Stomach smooth muscle (tissue), 2 donors: Measurements from ENCODE around the gene DNAJC25.
A peak's percentile ranks its signal among the peaks of the same experiment; 100 is the strongest.

ENCODE experiments used
- H3K27ac ChIP-seq: one replicate; pipeline ENCODE4 v1.7.0; 2013; ENCODE audit warnings: mild to moderate bottlenecking, low read length, inconsistent platforms
- H3K27me3 ChIP-seq, 2 donors: one replicate each; pipeline ENCODE4 v1.7.0; 2013; ENCODE audit warnings: low read length in 2 of 2; ENCODE audit not compliant: insufficient read depth in 2 of 2, control insufficient read depth in 1 of 2
- H3K36me3 ChIP-seq, 2 donors: one replicate each; pipeline ENCODE4 v1.7.0; 2013; ENCODE audit warnings: low read length in 2 of 2; ENCODE audit not compliant: control insufficient read depth in 2 of 2, insufficient read depth in 2 of 2
- H3K4me1 ChIP-seq: one replicate; pipeline ENCODE4 v1.7.0; 2013; ENCODE audit warnings: low read length; ENCODE audit not compliant: control insufficient read depth, insufficient read depth
- H3K4me3 ChIP-seq, 2 donors: one replicate each; pipeline ENCODE4 v1.7.0; 2013; ENCODE audit warnings: low read length in 2 of 2
- H3K9ac ChIP-seq, 2 donors: one replicate each; pipeline ENCODE4 v1.7.0; 2013; ENCODE audit warnings: low read length in 2 of 2, mild to moderate bottlenecking in 1 of 2
- H3K9me3 ChIP-seq, 2 donors: one replicate each; pipeline ENCODE4 v1.7.0; 2013; ENCODE audit warnings: low read length in 2 of 2; ENCODE audit not compliant: control insufficient read depth in 2 of 2
- donor health status: healthy.
- donor health status: Pancreatic carcinoma.

Gene DNAJC25

DNA sequence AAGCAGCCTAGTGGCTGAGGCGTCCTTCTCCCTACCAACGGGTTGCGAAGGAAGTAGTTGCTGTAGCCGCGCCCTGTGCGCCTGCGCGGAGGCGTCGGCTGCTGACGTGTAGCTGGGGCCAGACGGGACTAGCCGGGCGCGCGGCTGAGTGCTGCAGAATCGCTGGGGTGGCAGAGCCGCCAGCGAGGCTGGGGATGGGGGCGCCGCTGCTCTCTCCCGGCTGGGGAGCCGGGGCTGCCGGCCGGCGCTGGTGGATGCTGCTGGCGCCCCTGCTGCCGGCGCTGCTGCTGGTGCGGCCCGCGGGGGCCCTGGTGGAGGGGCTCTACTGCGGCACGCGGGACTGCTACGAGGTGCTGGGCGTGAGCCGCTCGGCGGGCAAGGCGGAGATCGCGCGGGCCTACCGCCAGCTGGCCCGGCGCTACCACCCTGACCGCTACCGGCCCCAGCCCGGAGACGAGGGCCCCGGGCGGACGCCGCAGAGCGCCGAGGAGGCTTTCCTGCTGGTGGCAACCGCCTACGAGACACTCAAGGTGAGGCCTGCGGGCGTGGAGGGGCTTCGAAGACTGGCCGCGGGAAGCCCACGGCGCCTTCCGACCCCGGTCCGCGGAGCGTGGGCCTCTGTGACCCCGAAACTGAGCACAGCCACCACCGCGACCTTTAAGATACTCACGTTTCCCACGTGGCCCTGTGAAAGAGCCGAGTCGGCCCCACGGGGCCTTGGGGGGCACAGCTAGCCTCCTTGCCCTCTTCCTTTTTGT is at the start of gene DNAJC25:
Gene DNAJC25, plus strand, starts transcription at position 121 of the 758 bp plus-strand sequence. Its CDS starts 74 bp downstream, at position 195.
- Histone ChIP-seq H3K4me3 (peak within 1 kb of the TSS; percentile 84 to 94), H3K9ac (peak within 1 kb of the TSS; percentile 90), H3K27ac (peak within 1 kb of the TSS; percentile 46), H3K27me3 (no peaks in the 10 kb centered on the region), H3K36me3 (no peaks in the 10 kb centered on the region), H3K9me3 (no peaks in the 10 kb centered on the region), H3K4me1 (peaks cover 12% of the 10 kb centered on the region)

DNA sequence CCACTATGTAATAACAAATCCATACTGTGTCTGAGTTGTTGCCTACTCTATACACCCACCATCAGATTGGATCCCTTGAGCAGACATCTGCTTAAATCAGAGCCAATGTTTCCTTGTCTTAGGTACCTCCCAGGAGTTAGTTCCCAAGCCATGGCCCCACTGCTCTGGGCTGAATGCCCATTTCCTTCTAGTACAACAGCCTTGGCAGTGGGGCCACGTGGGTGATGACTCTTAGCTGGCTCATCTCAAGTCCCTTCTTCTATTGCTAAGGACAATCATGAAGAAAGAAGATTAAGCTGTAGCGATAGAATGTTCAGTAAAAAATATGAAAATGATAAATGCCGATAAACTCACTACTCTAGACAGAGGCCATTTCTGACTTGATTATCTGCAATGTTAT is 48.2 kb upstream of the DNAJC25 start:
- H3K9me3 ChIP-seq = no peaks in the 10 kb centered on the region
- no peak overlapping the region for H3K9ac ChIP-seq
- no peak overlapping the region for H3K27ac ChIP-seq
- H3K36me3 ChIP-seq = peaks cover 20 to 42% of the 10 kb centered on the region in 2 donors
- H3K4me1 ChIP-seq = no peaks in the 10 kb centered on the region
- H3K27me3 ChIP-seq = no peaks in the 10 kb centered on the region
- H3K4me3 ChIP-seq = no peak overlapping the region

GRCh38 chr9:111586378-111586777 is 44.8 kb upstream of the DNAJC25 start:
- no peak overlapping the region for H3K9ac ChIP-seq
- H3K27me3 ChIP-seq = no peaks in the 10 kb centered on the region
- no peaks in the 10 kb centered on the region for H3K4me1 ChIP-seq
- H3K36me3 ChIP-seq = peaks cover 20 to 30% of the 10 kb centered on the region in 2 donors
- no peaks in the 10 kb centered on the region for H3K9me3 ChIP-seq
- H3K27ac ChIP-seq = no peak overlapping the region
- no peak overlapping the region for H3K4me3 ChIP-seq

GRCh38 chr9:111588846-111589245 is 42.3 kb upstream of the DNAJC25 start:
- Histone ChIP-seq H3K4me1 (no peaks in the 10 kb centered on the region), H3K9ac (no peak overlapping the region), H3K27me3 (no peaks in the 10 kb centered on the region), H3K27ac (no peak overlapping the region), H3K4me3 (no peak overlapping the region), H3K9me3 (no peaks in the 10 kb centered on the region), H3K36me3 (peaks cover 16 to 20% of the 10 kb centered on the region in 2 donors)

GRCh38 chr9:111597852-111598732 is 33.0 kb upstream of the DNAJC25 start:
- peak overlapping the region; percentile 87 to 89 for H3K4me3 ChIP-seq
- H3K9ac ChIP-seq = peak overlapping the region; percentile 69 to 94
- H3K27ac ChIP-seq = no peak overlapping the region
- H3K27me3 ChIP-seq = no peaks in the 10 kb centered on the region
- H3K4me1 ChIP-seq = peaks cover 9% of the 10 kb centered on the region
- H3K9me3 ChIP-seq = no peaks in the 10 kb centered on the region
- peaks cover 10 to 15% of the 10 kb centered on the region in 2 donors for H3K36me3 ChIP-seq

- Histone ChIP-seq H3K27me3 (no peaks in the 10 kb centered on the region), H3K9me3 (no peaks in the 10 kb centered on the region), H3K36me3 (peaks cover 10 to 15% of the 10 kb centered on the region in 2 donors), H3K4me3 (peak overlapping the region; percentile 87 to 89), H3K27ac (peak overlapping the region; percentile 86), H3K9ac (peak overlapping the region; percentile 71 to 94), H3K4me1 (peaks cover 9% of the 10 kb centered on the region)
These were observed 32.4 kb upstream of the DNAJC25 start for GRCh38 chr9:111598733-111599091.

- Histone ChIP-seq H3K9ac (peak within 1 kb of the TSS; percentile 74 to 94), H3K4me1 (peaks cover 9% of the 10 kb centered on the region), H3K27me3 (no peaks in the 10 kb centered on the region), H3K27ac (peak within 1 kb of the TSS; percentile 86), H3K9me3 (no peaks in the 10 kb centered on the region), H3K36me3 (peaks cover 8 to 11% of the 10 kb centered on the region in 2 donors), H3K4me3 (peak within 1 kb of the TSS; percentile 87 to 89)
These were observed 31.8 kb upstream of the DNAJC25 start, which contains the start of gene PTGR1 for GRCh38 chr9:111599092-111599954. Gene PTGR1 (minus strand): TSS chr9:111599647. CDS start chr9:111597422, 2,225 bp downstream.

DNA sequence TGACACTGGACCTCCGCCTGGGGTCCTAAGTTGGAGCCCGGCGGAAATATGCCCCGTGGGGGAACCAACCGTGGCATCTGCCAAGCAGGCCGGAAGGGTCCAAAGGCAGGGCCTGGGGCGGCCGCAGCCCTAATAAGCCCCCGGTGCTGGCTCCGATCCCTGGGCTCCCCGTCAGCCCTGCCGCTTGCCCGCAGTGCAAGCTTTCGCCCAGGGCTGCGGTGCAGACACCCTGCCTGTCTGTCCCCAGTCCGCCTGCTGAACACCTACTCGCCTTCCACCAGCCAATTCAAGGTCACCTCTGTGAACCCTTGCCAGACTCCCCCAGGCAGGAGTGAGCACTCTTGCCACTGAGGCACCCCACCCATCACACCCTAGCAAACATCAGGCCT is 31.2 kb upstream of the DNAJC25 start:
- H3K4me1 ChIP-seq = peaks cover 9% of the 10 kb centered on the region
- H3K36me3 ChIP-seq = peaks cover 8 to 11% of the 10 kb centered on the region in 2 donors
- H3K27ac ChIP-seq = no peak overlapping the region
- no peaks in the 10 kb centered on the region for H3K27me3 ChIP-seq
- H3K9ac ChIP-seq = peak overlapping the region; percentile 74 to 94
- peak overlapping the region; percentile 87 to 89 for H3K4me3 ChIP-seq
- no peaks in the 10 kb centered on the region for H3K9me3 ChIP-seq

- Histone ChIP-seq H3K9ac (no peak overlapping the region), H3K27ac (no peak overlapping the region), H3K27me3 (no peaks in the 10 kb centered on the region), H3K9me3 (no peaks in the 10 kb centered on the region), H3K4me1 (peaks cover 9% of the 10 kb centered on the region), H3K36me3 (peaks cover 0 to 3% of the 10 kb centered on the region in 2 donors), H3K4me3 (no peak overlapping the region)
These were observed 29.7 kb upstream of the DNAJC25 start for GRCh38 chr9:111601237-111602018.
